GM12872 (cell line): Measurements from ENCODE around the gene PRUNE1.

Source experiments
- TF ChIP-seq, protein P1 (sequence below): IDR thresholded peaks from 3 replicates; pipeline ENCODE4 v1.5.1; 2011; ENCODE audit warnings: low read depth, mild to moderate bottlenecking, low read length, moderate library complexity; ENCODE audit not compliant: insufficient read depth

Gene PRUNE1

DNA sequence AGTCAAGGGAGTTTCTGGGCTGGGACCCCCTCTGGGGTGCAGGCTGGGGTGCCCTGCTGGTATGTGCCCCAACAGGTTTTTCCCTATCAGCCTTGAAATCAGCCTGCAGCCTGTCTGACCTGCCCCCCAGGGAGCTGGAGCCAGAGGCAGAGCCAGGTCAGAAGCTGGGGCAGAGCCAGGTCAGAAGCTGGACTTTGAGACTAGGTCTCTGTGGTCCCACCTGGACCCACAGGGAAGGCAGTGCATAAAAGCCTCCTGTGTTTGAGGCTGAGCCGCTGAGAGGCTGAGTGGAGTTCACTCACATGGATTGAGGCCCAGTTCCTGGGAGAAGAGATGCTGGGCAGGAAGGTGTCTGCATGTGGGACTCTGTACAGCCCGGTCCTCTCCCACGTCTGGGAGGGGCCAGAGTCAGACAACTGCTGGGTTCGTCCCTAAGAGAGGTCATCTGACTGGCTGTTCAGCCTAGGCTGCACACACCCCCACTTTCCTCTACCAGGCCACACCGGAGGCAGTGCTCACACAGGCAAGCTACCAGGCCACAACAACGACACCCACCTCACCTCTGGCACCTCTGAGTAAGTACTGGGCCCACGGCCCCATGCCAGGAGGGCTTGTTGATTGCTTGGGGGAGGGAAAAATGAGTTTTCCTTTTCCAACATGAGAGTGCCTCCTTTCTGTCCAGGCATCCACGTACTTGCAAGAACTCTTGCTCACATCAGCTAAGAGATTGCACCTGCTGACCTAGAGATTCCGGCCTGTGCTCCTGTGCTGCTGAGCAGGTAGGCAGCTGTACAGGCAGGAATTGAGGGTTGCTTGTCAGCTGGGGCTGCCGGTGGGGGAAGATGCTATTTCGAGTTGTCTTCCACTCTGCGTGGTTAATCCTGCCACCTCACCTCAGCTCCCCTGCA lies 26.2 kb upstream of the PRUNE1 start, which contains the start of gene ANXA9:
Gene ANXA9, plus strand, starts transcription at position 488 of the 908 bp plus-strand sequence. CDS start 814 bp downstream, outside the sequence.
- TF ChIP-seq, protein P1, sequence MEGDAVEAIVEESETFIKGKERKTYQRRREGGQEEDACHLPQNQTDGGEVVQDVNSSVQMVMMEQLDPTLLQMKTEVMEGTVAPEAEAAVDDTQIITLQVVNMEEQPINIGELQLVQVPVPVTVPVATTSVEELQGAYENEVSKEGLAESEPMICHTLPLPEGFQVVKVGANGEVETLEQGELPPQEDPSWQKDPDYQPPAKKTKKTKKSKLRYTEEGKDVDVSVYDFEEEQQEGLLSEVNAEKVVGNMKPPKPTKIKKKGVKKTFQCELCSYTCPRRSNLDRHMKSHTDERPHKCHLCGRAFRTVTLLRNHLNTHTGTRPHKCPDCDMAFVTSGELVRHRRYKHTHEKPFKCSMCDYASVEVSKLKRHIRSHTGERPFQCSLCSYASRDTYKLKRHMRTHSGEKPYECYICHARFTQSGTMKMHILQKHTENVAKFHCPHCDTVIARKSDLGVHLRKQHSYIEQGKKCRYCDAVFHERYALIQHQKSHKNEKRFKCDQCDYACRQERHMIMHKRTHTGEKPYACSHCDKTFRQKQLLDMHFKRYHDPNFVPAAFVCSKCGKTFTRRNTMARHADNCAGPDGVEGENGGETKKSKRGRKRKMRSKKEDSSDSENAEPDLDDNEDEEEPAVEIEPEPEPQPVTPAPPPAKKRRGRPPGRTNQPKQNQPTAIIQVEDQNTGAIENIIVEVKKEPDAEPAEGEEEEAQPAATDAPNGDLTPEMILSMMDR, result no peak

DNA sequence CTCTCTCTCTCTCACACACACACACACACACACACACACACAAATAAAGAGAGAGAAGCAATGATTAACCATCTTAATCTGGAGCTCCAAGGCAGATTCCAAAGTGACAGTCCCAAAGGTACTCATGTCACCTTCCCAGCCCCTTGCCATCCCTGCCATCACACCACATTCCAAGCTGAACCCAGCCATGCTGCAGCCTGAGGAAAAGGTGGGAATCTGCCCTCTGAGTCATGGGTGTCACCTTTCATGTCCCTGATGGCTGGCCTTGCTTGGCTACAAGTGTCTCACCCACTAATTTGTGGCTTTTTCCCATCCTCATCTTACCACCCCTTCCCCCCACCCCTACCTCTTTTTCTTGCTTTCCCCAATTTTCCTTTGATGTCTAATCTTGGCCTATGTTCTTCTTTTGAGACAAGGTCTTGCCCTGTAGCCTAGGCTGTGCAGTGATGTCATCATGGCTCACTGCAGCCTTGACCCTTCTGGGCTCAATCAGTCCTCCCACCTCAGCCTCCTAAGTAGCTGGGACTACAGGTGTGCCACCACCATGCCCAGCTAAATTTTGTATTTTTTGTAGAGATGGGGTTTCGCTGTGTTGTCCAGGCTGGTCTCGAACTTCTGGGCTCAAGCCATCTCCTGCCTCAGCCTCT lies 22.9 kb upstream of the PRUNE1 start:
- TF ChIP-seq, protein P1, result no peak

DNA sequence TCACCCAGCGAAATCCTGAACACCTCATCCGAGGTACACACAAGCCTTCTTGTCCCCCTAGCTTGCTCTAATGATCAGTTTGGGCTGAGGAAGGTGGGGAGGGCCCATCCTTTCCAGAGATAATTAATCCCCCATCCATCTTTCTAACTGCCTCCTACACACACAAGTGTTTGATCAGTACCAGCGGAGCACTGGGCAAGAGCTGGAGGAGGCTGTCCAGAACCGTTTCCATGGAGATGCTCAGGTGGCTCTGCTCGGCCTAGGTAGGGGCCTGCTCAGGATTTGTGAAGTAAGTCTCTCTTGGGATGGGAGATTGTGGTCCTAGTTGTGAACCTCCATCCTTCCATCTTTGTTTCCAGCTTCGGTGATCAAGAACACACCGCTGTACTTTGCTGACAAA lies 20.3 kb upstream of the PRUNE1 start:
- TF ChIP-seq, protein P1, result no peak

GRCh38 chr1:150992626-150993025 lies 15.6 kb upstream of the PRUNE1 start:
- TF ChIP-seq, protein P1, result no peak

DNA sequence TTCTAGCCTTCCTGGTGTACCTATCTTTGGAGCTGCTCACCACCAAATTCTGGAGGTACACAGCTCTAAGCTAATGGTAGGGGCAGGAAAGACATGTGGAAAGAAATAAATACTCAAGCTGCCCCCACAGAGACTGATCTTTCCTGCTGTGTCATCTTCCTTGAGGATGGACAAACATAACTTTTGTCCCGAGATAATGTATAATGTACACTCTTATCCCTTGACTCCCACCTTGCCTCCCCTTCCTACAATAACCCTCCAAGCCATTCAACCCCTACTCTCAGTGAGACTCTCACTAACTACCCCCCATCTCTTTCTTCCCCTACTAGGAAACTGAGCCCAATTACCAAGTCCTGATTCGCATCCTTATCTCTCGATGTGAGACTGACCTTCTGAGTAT lies 14.0 kb upstream of the PRUNE1 start:
- TF ChIP-seq, protein P1, result no peak

- TF ChIP-seq, protein P1, result no peak
Measured at GRCh38 chr1:150995460-150995859, 12.8 kb upstream of the PRUNE1 start.

DNA sequence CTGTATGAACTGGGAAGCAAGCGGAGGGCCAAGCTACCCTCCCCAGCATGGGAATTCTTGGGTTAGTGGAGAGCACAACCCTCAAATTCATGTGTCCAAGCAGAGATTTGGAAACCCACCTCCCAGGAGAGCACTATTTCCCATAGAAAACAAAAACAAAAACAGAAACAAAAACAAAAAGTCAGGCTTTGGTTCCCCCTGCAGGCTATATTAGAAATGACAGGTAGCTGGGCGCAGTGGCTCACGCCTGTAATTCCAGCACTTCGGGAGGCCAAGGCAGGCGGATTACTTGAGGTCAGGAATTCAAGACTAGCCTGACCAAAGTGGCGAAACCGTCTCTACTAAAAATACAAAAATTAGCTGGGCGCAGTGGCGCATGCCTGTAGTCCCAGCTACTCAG lies 12.4 kb upstream of the PRUNE1 start:
- TF ChIP-seq, protein P1, result peak; percentile 78
